Skeletal muscle cell (primary cell): ENCODE results near the gene GID8.
"Not testable (repeated sequence)": the region's sequence is repeated elsewhere in the genome, so short reads cannot be mapped to it uniquely, and the experiment has no call there.

Source experiments
- DNase-seq: peaks from one replicate; pipeline ENCODE4 v3.0.0-alpha.2; 2010; ENCODE audit warnings: low read depth
- H3K4me3 ChIP-seq: 2 replicates; pipeline ENCODE4 v1.5.1; 2011; ENCODE audit warnings: low read depth, mild to moderate bottlenecking, control low read depth, low read length, moderate library complexity

Gene GID8

GRCh38 chr20:62918831-62919230 is 19.1 kb upstream of the GID8 start:
- no peak for DNase-seq
- H3K4me3 ChIP-seq: no peak overlapping the region

- no peak overlapping the region for H3K4me3 ChIP-seq
Measured at GRCh38 chr20:62920039-62920645, 17.8 kb upstream of the GID8 start.

GRCh38 chr20:62921119-62921687 is 16.7 kb upstream of the GID8 start:
- DNase-seq: no peak
- no peak overlapping the region for H3K4me3 ChIP-seq

More at GRCh38 chr20:62920039-62920645, 17.8 kb upstream of the GID8 start:
- DNase-seq: no peak

DNA sequence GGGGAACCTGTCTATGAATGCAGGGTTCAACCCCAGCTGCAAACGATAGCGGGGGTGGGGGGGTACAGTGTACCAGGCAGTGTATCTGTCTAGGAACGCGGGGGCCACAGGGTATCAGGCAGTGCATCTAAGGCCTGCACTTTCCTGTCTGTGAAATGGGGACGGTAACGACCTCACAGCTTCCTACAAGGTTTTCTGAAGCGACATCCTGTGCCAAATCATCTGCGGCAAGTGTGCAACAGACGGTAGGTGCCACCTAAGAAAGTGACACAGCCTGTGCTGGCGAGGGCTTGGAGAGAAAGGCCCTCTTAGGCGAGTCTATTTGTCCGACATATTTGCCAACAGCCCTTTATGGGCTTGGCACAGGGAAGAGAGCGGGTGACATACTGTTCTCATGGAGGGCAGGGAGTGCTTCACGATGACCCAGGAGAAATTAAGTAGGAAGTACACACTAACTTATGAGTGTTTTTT is 15.5 kb upstream of the GID8 start:
- no peak for DNase-seq

DNA sequence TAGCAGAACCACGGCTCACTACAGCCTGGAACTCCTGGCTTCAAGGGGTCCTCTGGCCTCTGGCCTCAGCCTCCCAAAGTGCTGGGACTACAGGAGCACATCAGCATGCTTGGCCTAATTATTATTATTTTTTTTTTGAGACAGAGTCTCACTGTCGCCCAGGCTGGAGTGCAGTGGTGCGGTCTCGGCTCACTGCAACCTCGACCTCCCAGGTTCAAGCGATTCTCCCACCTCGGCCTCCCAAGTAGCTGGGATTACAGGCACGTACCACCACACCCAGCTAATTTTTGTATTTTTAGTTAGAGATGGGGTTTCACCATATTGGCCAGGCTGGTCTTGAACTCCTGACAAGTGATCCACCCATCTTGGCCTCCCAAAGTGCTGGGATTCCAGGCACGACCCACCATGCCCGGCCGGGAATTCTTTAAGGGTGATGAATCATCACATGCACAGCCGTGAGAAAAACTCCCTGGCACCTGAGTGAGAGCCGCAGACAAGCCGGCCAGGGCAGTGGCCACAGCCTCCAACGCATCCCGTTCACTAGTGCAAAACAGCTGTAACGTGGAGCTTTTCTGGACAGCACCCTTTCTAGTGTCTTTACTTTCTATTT is 14.8 kb upstream of the GID8 start:
- not testable (repeated sequence) for H3K4me3 ChIP-seq, DNase-seq

More for the DNA sequence above, 15.5 kb upstream of the GID8 start:
- H3K4me3 ChIP-seq: no peak overlapping the region

- H3K4me3 ChIP-seq: peak overlapping the region; percentile 93
- no peak for DNase-seq
Measured at GRCh38 chr20:62923669-62924441, 14.1 kb upstream of the GID8 start.

DNA sequence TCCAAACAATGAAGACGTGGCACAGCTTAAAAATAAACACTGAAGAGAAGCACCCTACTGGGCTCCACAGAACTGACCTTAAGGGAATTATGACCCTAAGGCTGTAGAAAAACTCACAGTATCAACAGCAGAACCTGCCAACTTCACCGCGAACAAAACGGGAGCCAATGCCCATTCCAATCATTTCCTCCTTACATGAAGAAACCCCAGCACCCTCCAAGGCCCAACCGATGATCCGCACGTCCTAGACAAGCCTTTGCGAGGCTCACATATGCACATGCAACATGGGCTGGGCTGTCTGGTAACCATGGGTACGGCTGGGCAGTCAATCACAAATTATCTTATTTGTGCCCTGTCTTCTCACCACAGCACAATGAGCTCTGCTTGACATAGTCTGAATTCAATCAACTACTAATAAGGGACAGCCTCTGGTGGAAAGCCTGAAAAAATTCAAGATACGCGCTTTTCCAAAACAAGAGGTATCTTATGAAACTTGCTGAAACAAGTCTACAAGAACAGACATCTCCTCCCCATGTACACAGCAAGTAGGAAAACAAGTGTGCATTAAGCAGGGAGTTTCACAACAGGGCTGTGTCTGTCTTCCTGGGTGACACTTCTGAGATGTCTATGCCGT is 13.4 kb upstream of the GID8 start:
- H3K4me3 ChIP-seq: peak overlapping the region; percentile 93
- DNase-seq: no peak

DNA sequence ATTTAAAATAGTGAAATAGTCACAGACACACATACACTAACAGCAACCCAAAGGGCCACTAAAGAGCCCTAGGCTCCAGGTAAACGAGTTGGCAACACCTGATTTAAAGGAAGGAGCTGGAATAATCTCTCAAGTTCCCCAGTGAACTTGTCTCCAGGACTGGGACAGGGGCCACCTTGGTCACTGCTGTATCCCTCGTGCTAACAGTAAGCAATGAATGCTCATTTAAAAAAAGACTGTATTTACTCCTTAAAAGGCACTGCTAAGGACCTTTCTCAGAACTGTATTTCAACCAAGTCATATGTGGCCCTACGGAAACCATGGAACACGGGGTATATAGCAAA is 12.9 kb upstream of the GID8 start:
- no peak for DNase-seq
- peak overlapping the region; percentile 93 for H3K4me3 ChIP-seq

DNA sequence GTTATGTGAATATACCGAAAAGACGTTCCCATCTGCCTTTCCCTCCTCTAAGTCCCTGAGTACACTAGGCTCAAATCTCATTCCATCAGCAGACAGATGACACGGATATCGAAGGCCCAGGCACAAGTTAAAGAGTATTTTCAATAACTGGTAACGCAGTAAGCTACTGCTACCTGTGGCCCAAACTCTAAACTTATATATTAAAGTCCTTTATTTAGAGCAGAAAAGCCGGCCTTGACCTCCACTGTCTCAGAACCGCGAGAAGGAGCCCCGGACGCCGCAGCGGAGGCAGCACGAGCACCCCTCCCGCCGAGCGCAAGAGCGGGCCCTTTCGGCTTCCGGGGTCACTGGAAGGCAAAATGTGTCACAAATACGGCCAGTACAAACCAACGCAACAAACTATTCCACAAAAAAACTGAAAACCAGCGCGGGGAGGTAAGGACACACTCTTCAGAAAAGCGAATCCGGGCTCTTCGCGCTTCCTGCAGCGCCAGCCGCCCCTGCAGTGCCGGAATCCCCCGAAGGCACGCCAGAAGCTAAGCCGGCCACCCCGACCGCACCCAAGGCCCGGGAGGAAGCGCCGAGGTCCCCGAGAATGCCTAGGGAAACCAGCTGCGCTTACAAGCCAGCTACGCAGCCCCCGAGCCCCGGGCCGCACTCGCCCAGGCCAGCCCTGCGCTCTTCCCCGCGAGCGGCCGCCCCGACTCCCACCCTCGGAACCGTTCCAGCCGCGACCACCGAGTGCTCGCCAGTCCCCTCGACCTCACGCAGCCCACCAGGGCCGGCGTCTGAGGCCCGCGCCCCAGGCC is 12.3 kb upstream of the GID8 start:
- peak overlapping the region; percentile 93 for H3K4me3 ChIP-seq
- no peak for DNase-seq

DNA sequence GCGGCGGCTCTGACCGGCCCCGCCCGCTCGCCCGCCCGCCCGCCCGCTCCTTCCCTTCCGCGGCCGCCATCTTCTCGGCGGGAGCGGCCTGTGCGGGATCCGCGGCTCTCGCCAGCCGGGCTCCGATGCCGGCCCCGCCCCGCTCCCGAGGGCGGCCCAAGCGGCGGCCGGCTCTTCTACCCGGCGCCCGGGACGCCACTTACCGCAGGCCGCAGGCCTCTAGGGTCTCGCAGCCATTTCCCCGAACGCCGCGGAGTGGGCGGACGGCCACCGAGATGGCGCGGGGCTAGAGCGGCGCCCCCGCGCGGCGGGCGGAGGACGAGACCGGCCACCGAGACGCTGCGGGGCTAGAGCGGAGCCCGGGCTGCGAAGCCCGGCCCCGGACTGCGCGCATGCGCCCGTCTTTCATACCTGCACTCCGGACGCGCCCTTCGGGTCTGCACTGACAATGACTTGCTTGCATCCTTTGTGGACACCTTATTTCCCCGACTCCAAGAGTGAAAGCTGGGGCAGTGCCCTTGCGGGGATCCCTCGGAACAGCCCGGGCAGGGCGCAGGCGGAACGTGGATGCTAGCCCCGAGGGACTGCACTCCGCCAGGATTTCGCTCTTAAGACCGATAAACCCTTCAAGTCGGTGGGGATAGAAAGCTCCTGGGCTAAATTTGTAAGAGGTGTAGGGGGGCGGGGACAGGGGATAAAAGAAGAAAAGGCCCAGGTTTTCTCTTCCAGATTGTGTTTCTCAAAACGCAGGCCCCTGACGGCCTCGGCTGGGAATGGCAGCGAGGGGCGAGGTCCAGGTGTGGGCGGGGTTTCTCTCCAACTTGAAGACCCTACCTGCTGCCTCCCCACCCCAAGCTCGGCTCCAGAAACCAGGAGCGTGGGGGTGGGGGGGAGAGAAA is 11.5 kb upstream of the GID8 start, which contains the start of gene DIDO1:
DIDO1 (minus strand) TSS at position 277 of the 899 bp plus-strand sequence.
- H3K4me3 ChIP-seq: peak within 1 kb of the TSS; percentile 93

GRCh38 chr20:62927128-62927705 is 10.7 kb upstream of the GID8 start:
- peak overlapping the region; percentile 93 for H3K4me3 ChIP-seq
- DNase-seq: no peak

More for the DNA sequence above, 11.5 kb upstream of the GID8 start, which contains the start of gene DIDO1:
- DNase-seq: peak; percentile 42

- DNase-seq: no peak
- H3K4me3 ChIP-seq: peak overlapping the region; percentile 45
Measured at GRCh38 chr20:62928246-62928939, 9.6 kb upstream of the GID8 start.

GRCh38 chr20:62929051-62929538 is 8.9 kb upstream of the GID8 start:
- no peak for DNase-seq
- peak overlapping the region; percentile 45 for H3K4me3 ChIP-seq

DNA sequence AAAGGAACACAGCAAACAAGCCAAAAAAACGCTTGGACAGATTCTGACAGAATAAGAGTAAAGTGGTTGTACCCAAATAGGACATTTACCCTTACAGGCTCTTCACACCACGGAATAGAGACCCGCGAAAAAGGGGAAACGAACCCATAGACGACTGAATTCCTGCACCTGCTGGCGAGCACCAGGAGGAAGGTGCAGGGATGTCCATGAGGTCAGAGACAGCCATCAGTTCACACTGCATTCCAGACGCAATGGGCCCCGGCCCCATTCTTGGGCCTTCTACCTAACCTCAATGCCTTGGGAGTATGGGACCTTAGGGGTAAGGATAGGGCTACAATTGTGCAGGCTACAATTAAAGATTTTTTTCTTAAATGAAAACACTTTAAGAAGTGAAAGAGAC is 6.5 kb upstream of the GID8 start:
- DNase-seq: no peak
- H3K4me3 ChIP-seq: no peak overlapping the region

GRCh38 chr20:62933966-62934365 is 4.0 kb upstream of the GID8 start:
- H3K4me3 ChIP-seq: no peak overlapping the region
- DNase-seq: no peak

DNA sequence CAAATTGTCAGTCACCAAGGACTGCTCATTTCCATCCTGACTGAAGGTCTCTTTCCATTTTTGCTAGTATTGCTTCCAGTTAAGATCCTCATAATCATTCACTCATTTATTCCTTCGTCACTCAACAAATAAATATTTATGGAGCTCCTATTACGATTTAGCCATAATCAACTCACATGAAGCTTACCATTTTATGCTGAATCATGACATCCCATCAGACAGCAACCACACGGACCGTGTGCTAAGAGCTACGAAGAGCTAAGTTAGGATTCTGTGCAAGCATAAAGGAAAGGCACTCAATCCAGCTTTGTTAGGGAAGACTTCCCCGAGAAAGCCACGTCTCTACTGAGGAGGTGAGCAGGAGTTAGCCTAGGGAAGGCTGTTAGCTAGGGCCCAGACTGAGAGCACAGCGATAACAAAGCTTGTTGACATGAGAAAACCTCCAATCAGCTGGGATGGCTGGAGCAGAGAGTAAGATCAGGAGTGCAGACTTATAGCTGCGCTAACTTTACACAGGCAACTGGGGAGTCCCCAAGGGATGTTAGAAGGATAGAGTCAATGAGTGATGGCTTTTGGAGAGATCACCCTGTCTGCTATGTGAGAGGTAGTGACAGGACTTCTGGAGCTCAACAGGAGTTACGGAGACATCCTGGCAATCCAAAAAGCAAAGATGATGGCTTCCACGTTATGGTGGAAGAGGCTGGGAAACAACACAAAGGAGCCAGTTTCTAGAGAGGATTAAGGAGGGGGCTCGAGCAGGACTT is 2.6 kb upstream of the GID8 start:
- DNase-seq: no peak
- H3K4me3 ChIP-seq: no peak overlapping the region
